Measurements from ENCODE around the gene SLC12A4.

GRCh38 chr16:67893743-67894399, 74.6 kb downstream of the SLC12A4 start:
- no peak for TF ChIP-seq CTCF (IDR thresholded peaks at IDR 0.05; ENCODE audit: low read depth, low read length, missing input control)
- no peak for TF ChIP-seq FOXA1 (IDR thresholded peaks at IDR 0.05)
- TF ChIP-seq TAF1 (conservative IDR thresholded peaks at IDR 0.05) = no peak
- TF ChIP-seq MAX (IDR thresholded peaks at IDR 0.05) = no peak
- no peak for TF ChIP-seq RAD21 (IDR thresholded peaks at IDR 0.05)
- TF ChIP-seq ZBTB33 (IDR thresholded peaks at IDR 0.05) = no peak
- no peak for TF ChIP-seq HNF4G (IDR thresholded peaks at IDR 0.05)
- no peak for TF ChIP-seq ATF3 (IDR thresholded peaks at IDR 0.05)
- TF ChIP-seq REST (IDR thresholded peaks at IDR 0.05) = no peak
- TF ChIP-seq YY1 (IDR thresholded peaks at IDR 0.05) = no peak

Measured in liver (tissue), 3 donors.